GM19238 (cell line): Measurements from ENCODE around the gene PHF13.
"Not testable (repeated sequence)": the region's sequence is repeated elsewhere in the genome, so short reads cannot be mapped to it uniquely, and the experiment has no call there.

Experiments used
- DNase-seq: peaks from one replicate; pipeline ENCODE4 v3.0.0; 2011; ENCODE audit warnings: low spot score; ENCODE audit not compliant: insufficient read length

Gene PHF13

DNA sequence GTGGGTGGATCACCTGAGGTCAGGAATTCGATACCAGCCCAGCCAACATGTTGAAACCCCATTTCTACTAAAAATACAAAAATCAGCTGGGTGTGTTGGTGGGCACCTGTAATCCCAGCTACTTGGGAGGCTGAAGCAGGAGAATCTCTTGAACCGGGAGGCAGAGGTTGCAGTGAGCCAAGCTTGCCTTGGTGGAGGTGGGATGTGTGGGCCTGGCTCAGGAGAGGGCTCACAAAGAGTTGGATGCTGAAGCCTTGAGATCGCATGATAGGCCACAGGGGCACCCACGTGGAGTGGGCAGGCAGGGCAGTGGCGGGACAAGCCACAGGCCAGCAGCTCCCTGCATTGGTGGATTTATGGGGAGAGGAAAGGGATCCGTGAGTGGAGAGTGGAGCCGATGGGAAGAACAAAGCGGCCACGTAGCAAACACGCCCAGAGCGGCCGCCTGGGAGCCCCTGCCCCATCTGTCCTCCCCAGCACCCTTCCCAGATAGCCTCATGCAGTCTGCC is 15.5 kb downstream of the PHF13 start:
- DNase-seq, result no peak

GRCh38 chr1:6630027-6630426 is 16.5 kb downstream of the PHF13 start:
- no peak for DNase-seq

DNA sequence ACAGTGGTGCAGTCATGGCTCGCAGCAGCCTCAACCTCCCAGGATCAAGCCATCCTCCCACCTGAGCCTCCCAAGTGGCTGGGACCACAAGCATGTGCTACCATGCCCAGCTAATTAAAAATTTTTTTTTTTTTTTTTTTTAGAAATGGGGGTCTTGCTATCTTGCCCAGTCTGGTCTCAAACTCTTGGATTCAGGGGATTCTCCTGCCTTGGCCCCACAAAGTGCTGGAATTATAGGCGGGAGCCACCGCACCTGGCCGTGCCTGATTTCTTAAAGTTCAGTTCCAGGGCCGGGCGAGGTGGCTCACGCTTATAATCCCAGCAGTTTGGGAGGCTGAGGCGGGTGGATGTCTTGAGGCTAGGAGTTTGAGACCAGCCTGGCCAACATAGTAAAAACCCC is 17.5 kb downstream of the PHF13 start:
- no peak for DNase-seq

GRCh38 chr1:6632588-6633514 is 19.3 kb downstream of the PHF13 start:
- DNase-seq, result no peak

- DNase-seq, result no peak
Measured at GRCh38 chr1:6634371-6635052, 21.0 kb downstream of the PHF13 start.

DNA sequence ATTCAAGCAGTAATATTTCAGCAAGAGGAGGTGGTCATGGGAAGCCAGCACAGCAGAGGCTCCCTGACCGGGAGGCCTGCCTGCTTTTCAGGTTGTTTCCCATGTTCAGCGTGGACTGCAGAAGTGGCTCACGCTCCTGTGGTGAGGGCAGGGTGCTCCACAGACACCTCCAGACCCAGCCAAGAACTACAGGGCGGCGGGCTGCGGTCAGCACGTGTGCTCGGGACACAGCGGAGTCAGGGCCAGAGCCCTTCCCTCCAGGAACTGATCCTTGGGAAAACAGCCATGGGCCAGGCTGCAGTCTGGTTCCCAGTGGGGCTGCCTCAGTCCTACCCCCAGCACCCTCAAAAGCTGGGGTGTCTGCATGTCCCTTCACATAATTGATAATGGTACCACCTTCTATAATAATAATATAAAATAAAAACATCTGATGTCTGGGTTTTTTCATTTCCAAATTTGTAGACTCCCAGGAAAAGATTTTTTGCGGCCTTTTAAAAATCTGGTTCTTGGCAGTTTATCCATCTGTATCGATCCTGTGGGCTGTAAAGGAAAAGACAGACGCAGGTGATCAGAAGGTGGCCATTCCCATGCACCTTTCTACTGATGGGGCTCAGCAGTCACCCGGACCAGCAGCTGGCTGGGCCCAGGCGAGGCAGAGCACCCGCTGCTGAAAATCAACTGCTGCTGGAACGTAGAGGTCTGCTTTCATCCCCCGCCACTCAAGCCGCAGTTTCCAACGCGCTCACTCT is 21.8 kb downstream of the PHF13 start:
- no peak for DNase-seq

DNA sequence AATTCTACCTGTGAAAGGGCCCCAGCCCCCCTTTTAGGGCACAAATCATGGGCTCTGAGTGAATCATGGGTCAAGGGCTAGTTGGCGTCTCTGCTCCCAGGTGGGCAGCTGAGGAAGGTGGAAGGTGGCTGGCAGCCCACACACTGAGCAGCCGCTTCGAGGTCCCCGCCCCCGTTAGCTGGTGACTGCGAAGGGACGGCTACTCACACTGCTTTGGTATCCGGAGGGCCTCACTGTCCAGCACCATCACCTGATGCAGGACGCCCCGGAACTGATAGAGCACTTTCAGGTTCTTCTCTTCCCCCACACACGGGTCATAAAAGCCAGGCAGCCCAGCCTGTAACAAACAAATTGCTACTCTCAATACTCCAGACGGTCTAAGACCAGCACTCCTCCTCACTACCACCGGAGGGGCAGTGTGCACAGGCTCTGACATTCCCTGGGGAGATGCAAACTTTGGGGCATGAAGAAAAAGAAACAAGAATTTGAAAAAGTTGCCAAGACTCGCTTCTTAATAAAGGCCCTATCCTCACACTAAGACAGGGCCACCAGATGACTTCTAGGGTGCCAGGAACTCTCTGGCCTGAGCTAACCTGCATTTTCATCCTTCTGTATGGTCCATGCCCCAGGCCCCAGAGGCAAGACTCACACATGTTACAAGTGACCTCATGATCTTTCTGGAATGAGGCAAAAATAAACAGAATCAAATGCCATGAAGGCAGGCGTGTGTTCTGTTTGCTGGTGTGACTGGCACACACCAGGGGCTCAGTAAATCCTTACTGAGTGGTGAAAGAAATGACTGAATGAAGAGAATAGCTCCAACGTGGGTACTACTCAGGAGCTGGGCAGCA is 22.6 kb downstream of the PHF13 start:
- DNase-seq, result no peak

GRCh38 chr1:6636778-6637177 is 23.2 kb downstream of the PHF13 start:
- not testable (repeated sequence) for DNase-seq

DNA sequence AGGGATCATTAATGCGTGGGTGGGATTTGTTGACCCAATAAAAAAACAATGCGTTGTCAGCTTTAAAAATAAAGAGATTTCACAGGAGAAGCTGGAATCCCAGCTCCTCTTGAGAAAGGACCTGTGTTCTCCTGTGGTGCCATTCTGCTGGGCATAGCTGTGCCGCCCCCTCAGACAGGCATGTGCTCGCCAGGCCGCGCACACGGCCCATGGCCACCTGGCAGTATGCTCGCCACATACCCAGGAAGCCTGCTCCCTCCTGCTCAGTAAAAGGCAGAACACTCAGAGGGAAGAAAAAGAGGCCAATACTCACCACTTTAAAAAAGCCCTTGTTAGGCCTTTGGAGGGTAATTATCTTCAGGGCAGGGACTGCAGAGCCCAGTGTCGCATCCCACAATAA is 24.2 kb downstream of the PHF13 start:
- DNase-seq, result no peak

DNA sequence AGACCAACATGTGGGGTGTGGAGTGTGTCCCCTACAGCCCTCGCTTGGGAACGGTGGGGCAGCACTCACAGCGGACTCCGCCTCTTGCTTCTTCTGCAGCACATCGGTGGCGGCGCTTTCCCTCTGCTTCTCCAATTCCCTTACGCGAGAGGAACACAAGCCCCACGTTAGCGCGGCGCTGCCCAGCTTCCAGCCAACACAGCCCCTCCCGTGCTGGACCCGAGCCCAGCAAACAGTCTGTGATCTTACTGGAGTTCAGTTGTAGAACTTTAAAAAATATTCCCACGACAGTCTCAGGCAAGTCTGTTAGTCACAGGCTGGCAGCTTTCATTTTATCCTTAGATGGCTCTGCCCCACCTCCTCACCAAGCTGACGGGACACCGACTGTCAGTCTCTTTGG is 24.7 kb downstream of the PHF13 start:
- DNase-seq, result no peak

GRCh38 chr1:6640867-6641266 is 27.3 kb downstream of the PHF13 start:
- not testable (repeated sequence) for DNase-seq

GRCh38 chr1:6645018-6645417 is 31.5 kb downstream of the PHF13 start:
- DNase-seq, result no peak

- no peak for DNase-seq
Measured at GRCh38 chr1:6646499-6647148, 33.1 kb downstream of the PHF13 start.

DNA sequence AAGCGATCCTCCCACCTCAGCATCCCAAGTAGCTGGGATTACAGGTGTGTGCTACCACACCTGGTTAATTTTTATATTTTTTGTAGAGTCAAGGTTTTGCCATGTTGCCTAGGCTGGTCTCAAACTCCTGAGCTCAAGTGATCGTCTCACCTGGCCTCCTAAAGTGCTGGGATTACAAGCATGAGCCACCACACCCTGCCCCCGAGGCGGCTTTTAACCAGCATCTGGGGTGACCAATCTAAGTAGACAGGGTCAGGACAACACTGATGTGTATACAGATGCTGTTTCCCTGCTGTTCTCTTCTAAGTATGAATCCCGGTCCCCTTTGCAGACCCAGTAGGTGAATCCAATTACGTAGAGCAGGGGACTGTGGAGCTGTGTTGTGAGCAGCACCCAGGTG is 35.0 kb downstream of the PHF13 start:
- no peak for DNase-seq

GRCh38 chr1:6651909-6652308 is 38.4 kb downstream of the PHF13 start:
- DNase-seq, result no peak

GRCh38 chr1:6652986-6653385 is 39.5 kb downstream of the PHF13 start:
- DNase-seq, result no peak

DNA sequence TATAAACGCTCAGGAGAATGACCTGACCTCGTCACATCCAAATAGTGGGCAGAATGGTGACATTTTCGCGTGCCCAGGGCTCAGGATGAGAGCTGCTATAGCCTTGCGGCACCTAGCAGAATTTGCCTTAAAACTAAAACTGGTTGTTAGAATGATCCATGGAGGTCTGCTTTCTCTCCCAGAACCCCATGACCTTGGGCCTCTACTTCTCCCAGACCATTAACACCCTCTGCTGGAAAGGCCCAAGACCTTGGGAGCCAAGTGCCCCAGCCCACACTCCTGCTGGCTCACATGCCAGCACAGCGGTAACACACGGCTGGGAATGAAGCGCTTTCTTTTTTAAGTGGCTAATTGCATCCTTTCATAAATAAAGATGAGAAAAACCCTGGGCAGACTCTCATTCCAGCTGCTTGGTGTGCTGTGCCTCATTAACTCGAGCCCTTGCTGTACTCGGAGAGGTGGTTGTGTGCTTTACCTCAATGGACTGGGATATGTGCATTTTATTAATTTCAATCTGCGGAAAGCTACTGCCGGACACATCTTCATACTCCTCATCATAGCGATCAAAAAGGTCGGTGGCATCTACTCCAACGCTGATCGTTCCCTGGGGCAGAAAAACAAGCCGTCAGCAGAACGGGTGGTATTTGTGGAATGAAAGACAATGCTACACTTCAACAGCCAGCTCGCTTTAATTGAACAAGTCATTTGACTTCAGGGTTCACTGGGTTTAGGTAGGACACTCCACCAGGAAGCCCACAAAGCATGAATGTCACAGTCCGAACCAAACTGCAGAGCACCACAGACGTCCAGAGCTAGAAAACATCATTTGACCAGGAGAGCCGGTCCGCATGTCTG is 40.1 kb downstream of the PHF13 start:
- DNase-seq, result no peak

DNA sequence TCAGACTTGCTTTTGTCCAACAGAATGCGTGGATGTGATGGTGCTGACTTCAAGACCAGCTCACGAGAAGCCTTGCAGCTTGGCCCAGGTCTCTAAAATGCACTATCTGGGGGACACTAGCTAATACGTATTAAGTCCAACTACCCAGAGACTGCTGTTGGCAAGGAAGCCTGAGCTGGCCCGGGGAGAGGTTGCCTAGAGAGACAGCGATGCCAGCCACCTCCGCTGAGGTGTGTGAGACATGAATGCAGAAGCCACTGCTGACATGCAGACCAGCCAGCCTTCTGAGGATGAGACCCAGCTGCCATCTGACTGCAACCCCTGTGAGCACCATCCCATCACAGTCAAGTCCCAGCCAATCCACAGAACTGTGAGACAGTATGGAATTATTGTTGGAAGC is 43.6 kb downstream of the PHF13 start:
- no peak for DNase-seq

GRCh38 chr1:6658359-6659060 is 45.0 kb downstream of the PHF13 start:
- no peak for DNase-seq
